ENCODE results near the gene RND2. TPM values are rescaled to one million over a fixed set of nuclear protein-coding genes. Genes with fewer than 3 reads are reported as not detected.
"Not testable (repeated sequence)": the region's sequence is repeated elsewhere in the genome, so short reads cannot be mapped to it uniquely, and the experiment has no call there.

Gene RND2
- total RNA-seq, 1 experiment from 2014 or later, result not detected

GRCh38 chr17:43026595-43026994 is 1.6 kb downstream of the RND2 start:
- DNase-seq (ENCODE audit: low read depth), result no peak

GRCh38 chr17:43027091-43028032 is 2.3 kb downstream of the RND2 start:
- no peak for DNase-seq (ENCODE audit: low read depth)

- DNase-seq (ENCODE audit: low read depth), result peak; percentile 89
These were observed 3.3 kb downstream of the RND2 start for GRCh38 chr17:43028221-43028861.

GRCh38 chr17:43030137-43030767 is 5.2 kb downstream of the RND2 start:
- no peak for DNase-seq (ENCODE audit: low read depth)

GRCh38 chr17:43031666-43032065 is 6.6 kb downstream of the RND2 start:
- no peak for DNase-seq (ENCODE audit: low read depth)

- DNase-seq (ENCODE audit: low read depth), result no peak
These were observed 9.2 kb downstream of the RND2 start for GRCh38 chr17:43033948-43034881.

- DNase-seq (ENCODE audit: low read depth), result no peak
These were observed 9.9 kb downstream of the RND2 start for GRCh38 chr17:43034894-43035293.

- DNase-seq (ENCODE audit: low read depth), result no peak
These were observed 14.6 kb downstream of the RND2 start for GRCh38 chr17:43039646-43040045.

- no peak for DNase-seq (ENCODE audit: low read depth)
These were observed 15.6 kb downstream of the RND2 start for GRCh38 chr17:43040655-43041054.

- DNase-seq (ENCODE audit: low read depth), result no peak
These were observed 17.1 kb downstream of the RND2 start for GRCh38 chr17:43042025-43042628.

- no peak for DNase-seq (ENCODE audit: low read depth)
These were observed 18.3 kb downstream of the RND2 start for GRCh38 chr17:43043307-43043706.

- DNase-seq (ENCODE audit: low read depth), result no peak
These were observed 19.0 kb downstream of the RND2 start for GRCh38 chr17:43044024-43044423.

GRCh38 chr17:43051969-43052368 is 26.9 kb downstream of the RND2 start:
- DNase-seq (ENCODE audit: low read depth), result no peak

GRCh38 chr17:43053008-43053407 is 28.0 kb downstream of the RND2 start:
- DNase-seq (ENCODE audit: low read depth), result not testable (repeated sequence)

GRCh38 chr17:43056051-43056450 is 31.0 kb downstream of the RND2 start:
- no peak for DNase-seq (ENCODE audit: low read depth)

- no peak for DNase-seq (ENCODE audit: low read depth)
These were observed 38.1 kb downstream of the RND2 start for GRCh38 chr17:43062984-43063638.

GRCh38 chr17:43068570-43069367 is 43.7 kb downstream of the RND2 start:
- DNase-seq (ENCODE audit: low read depth), result peak; percentile 4

GRCh38 chr17:43069368-43069898 is 44.4 kb downstream of the RND2 start:
- no peak for DNase-seq (ENCODE audit: low read depth)

- no peak for DNase-seq (ENCODE audit: low read depth)
These were observed 45.2 kb downstream of the RND2 start for GRCh38 chr17:43070257-43070656.

All from LHCN-M2 (cell line).